ENCODE results near the gene KCNQ5.
"Not testable (repeated sequence)": the region's sequence is repeated elsewhere in the genome, so short reads cannot be mapped to it uniquely, and the experiment has no call there.

Gene KCNQ5

GRCh38 chr6:72876256-72876655, 254.4 kb downstream of the KCNQ5 start:
- TF ChIP-seq CTCF (IDR thresholded peaks at IDR 0.05; ENCODE audit: low read depth, low read length): no peak
- DNase-seq (ENCODE audit: extremely low read depth, low read depth): no peak

GRCh38 chr6:72886170-72886569, 264.3 kb downstream of the KCNQ5 start:
- TF ChIP-seq CTCF (IDR thresholded peaks at IDR 0.05; ENCODE audit: low read depth, low read length): no peak
- DNase-seq (ENCODE audit: extremely low read depth, low read depth): no peak

- no peak for TF ChIP-seq CTCF (IDR thresholded peaks at IDR 0.05; ENCODE audit: low read depth, low read length)
- DNase-seq (ENCODE audit: extremely low read depth, low read depth): no peak
Observed at GRCh38 chr6:72890233-72890632, 268.4 kb downstream of the KCNQ5 start.

GRCh38 chr6:72890671-72891070, 268.8 kb downstream of the KCNQ5 start:
- TF ChIP-seq CTCF (IDR thresholded peaks at IDR 0.05; ENCODE audit: low read depth, low read length): no peak
- no peak for DNase-seq (ENCODE audit: extremely low read depth, low read depth)

GRCh38 chr6:72892901-72893300, 271.0 kb downstream of the KCNQ5 start:
- TF ChIP-seq CTCF (IDR thresholded peaks at IDR 0.05; ENCODE audit: low read depth, low read length): no peak

GRCh38 chr6:72894091-72894490, 272.2 kb downstream of the KCNQ5 start:
- TF ChIP-seq CTCF (IDR thresholded peaks at IDR 0.05; ENCODE audit: low read depth, low read length): no peak
- no peak for DNase-seq (ENCODE audit: extremely low read depth, low read depth)

More at GRCh38 chr6:72892901-72893300, 271.0 kb downstream of the KCNQ5 start:
- no peak for DNase-seq (ENCODE audit: extremely low read depth, low read depth)

GRCh38 chr6:72898313-72898712, 276.4 kb downstream of the KCNQ5 start:
- not testable (repeated sequence) for DNase-seq (ENCODE audit: extremely low read depth, low read depth)

- no peak for TF ChIP-seq CTCF (IDR thresholded peaks at IDR 0.05; ENCODE audit: low read depth, low read length)
- DNase-seq (ENCODE audit: extremely low read depth, low read depth): no peak
Observed at GRCh38 chr6:72905705-72906478, 284.0 kb downstream of the KCNQ5 start.

Data from AG09319 (cell line).